WTC11 (cell line): ENCODE results near the gene MNAT1. TPM values are rescaled to one million over a fixed set of nuclear protein-coding genes. Genes with fewer than 3 reads are reported as not detected.
A peak's percentile ranks its signal among the peaks of the same experiment; 100 is the strongest.

ENCODE experiments used
- ATAC-seq: fragments of 200-7000 bp; cut with Tn5 transposase; 2 replicates; pipeline ENCODE4 v1.10.0; 2021; ENCODE audit warnings: mild to moderate bottlenecking, moderate library complexity
- CTCF ChIA-PET: fragments of 300-600 bp; sonication (Branson Sonifier 250); formaldehyde crosslinking; loops from one replicate; lab custom pipeline; 2021; ENCODE audit warnings: antibody characterized with exemption; lab: Charles Lee
- POLR2A ChIA-PET: fragments of 350-600 bp; sonication (Branson Sonifier 250); formaldehyde crosslinking; loops from one replicate; lab custom pipeline; 2021; ENCODE audit warnings: antibody characterized with exemption; lab: Charles Lee
- DNase-seq: peaks from one replicate; pipeline ENCODE4 v3.0.0; 2021; ENCODE audit warnings: low spot score
- H3K27ac Mint-ChIP-seq: 2 replicates; pipeline ENCODE4 v1.8.0; 2021; ENCODE audit warnings: mixed read lengths
- H3K27me3 Mint-ChIP-seq: 2 replicates; pipeline ENCODE4 v1.8.0; 2021; ENCODE audit warnings: low read depth, mild to moderate bottlenecking, moderate library complexity, mixed read lengths
- H3K36me3 Mint-ChIP-seq: 2 replicates; pipeline ENCODE4 v1.8.0; 2021; ENCODE audit warnings: mixed read lengths
- H3K4me1 Mint-ChIP-seq: 2 replicates; pipeline ENCODE4 v1.8.0; 2022; ENCODE audit warnings: mixed read lengths
- H3K4me3 Mint-ChIP-seq: 2 replicates; pipeline ENCODE4 v1.8.0; 2021; ENCODE audit warnings: mild to moderate bottlenecking, moderate library complexity, mixed read lengths
- H3K9me3 Mint-ChIP-seq: 2 replicates; pipeline ENCODE4 v1.8.0; 2021; ENCODE audit warnings: mixed read lengths
- CREM ChIP-seq: sonication (generic); formaldehyde crosslinking; IDR thresholded peaks from 2 replicates; pipeline ENCODE4 v1.8.1; 2022; ENCODE audit warnings: mild to moderate bottlenecking, missing genetic modification reagents, moderate library complexity
- FOXK1 ChIP-seq: sonication (generic); formaldehyde crosslinking; IDR thresholded peaks from 2 replicates; pipeline ENCODE4 v1.8.0; 2022; ENCODE audit warnings: mild to moderate bottlenecking, moderate library complexity, missing genetic modification reagents
- FOXP1 ChIP-seq: sonication (generic); formaldehyde crosslinking; IDR thresholded peaks from 2 replicates; pipeline ENCODE4 v1.8.0; 2022; ENCODE audit warnings: missing genetic modification reagents, mild to moderate bottlenecking, moderate library complexity, borderline replicate concordance
- GABPB1 ChIP-seq: sonication (generic); formaldehyde crosslinking; IDR thresholded peaks from 2 replicates; pipeline ENCODE4 v1.8.1; 2023; ENCODE audit warnings: mild to moderate bottlenecking, missing genetic modification reagents
- IRF2 ChIP-seq: sonication (generic); formaldehyde crosslinking; IDR thresholded peaks from 2 replicates; pipeline ENCODE4 v1.8.0; 2022; ENCODE audit warnings: low read depth, missing genetic modification reagents, borderline replicate concordance
- MYBL2 ChIP-seq: sonication (generic); formaldehyde crosslinking; IDR thresholded peaks from 2 replicates; pipeline ENCODE4 v1.8.1; 2023; ENCODE audit warnings: mild to moderate bottlenecking, moderate library complexity, missing genetic modification reagents
- NFATC4 ChIP-seq: fragments of 250-450 bp; sonication (Bioruptor Pico); IDR thresholded peaks from 2 replicates; pipeline ENCODE4 v1.9.0; 2021; ENCODE audit warnings: mild to moderate bottlenecking
- NR2C2 ChIP-seq: sonication (generic); formaldehyde crosslinking; IDR thresholded peaks from 2 replicates; pipeline ENCODE4 v1.8.0; 2022; ENCODE audit warnings: mild to moderate bottlenecking, missing genetic modification reagents
- PRRX2 ChIP-seq: fragments of 250-450 bp; sonication (Bioruptor Pico); IDR thresholded peaks from 2 replicates; pipeline ENCODE4 v1.8.0; 2021; ENCODE audit warnings: mild to moderate bottlenecking
- SMAD3 ChIP-seq: sonication (generic); formaldehyde crosslinking; IDR thresholded peaks from 2 replicates; pipeline ENCODE4 v1.8.0; 2022; ENCODE audit warnings: missing genetic modification reagents, mild to moderate bottlenecking, borderline replicate concordance
- SP1 ChIP-seq: sonication (generic); formaldehyde crosslinking; conservative IDR thresholded peaks from 2 replicates; pipeline ENCODE4 v1.8.1; 2022; ENCODE audit warnings: missing genetic modification reagents
- TEAD4 ChIP-seq: sonication (generic); formaldehyde crosslinking; IDR thresholded peaks from 2 replicates; pipeline ENCODE4 v1.8.0; 2022; ENCODE audit warnings: mild to moderate bottlenecking, missing genetic modification reagents
- TP53 ChIP-seq: sonication (generic); formaldehyde crosslinking; IDR thresholded peaks from 2 replicates; pipeline ENCODE4 v1.8.1; 2023; ENCODE audit warnings: mild to moderate bottlenecking, missing genetic modification reagents
- ZNF423 ChIP-seq: fragments of 250-450 bp; sonication (Bioruptor Pico); IDR thresholded peaks from 2 replicates; pipeline ENCODE4 v2.1.2; 2022; ENCODE audit warnings: mild to moderate bottlenecking, moderate library complexity
- total RNA-seq: library from RNA; stranded (reverse); gene quantifications from 3 replicates; pipeline ENCODE4 v1.2.3, GENCODE V29; 2021
- TF ChIP-seq, protein P1 (sequence below): sonication (generic); formaldehyde crosslinking; IDR thresholded peaks from 2 replicates; pipeline ENCODE4 v1.8.1; 2023; ENCODE audit warnings: mild to moderate bottlenecking, moderate library complexity, missing genetic modification reagents
- TF ChIP-seq, protein P2 (sequence below): sonication (generic); formaldehyde crosslinking; IDR thresholded peaks from 2 replicates; pipeline ENCODE4 v1.8.0; 2022; ENCODE audit warnings: mild to moderate bottlenecking, missing genetic modification reagents
- TF ChIP-seq, protein P3 (sequence below): sonication (generic); formaldehyde crosslinking; IDR thresholded peaks from 2 replicates; pipeline ENCODE4 v1.8.0; 2023; ENCODE audit warnings: missing genetic modification reagents
- TF ChIP-seq, protein P4 (sequence below): fragments of 250-450 bp; sonication (Bioruptor Pico); IDR thresholded peaks from 2 replicates; pipeline ENCODE4 v1.9.0; 2021; ENCODE audit warnings: moderate library complexity, mild to moderate bottlenecking, inconsistent platforms, borderline replicate concordance
- TF ChIP-seq, protein P5 (sequence below): sonication (generic); formaldehyde crosslinking; IDR thresholded peaks from 2 replicates; pipeline ENCODE4 v1.8.1; 2023; ENCODE audit warnings: mild to moderate bottlenecking, missing genetic modification reagents, moderate library complexity
- TF ChIP-seq, protein P6 (sequence below): fragments of 250-450 bp; sonication (Bioruptor Pico); IDR thresholded peaks from 2 replicates; pipeline ENCODE4 v1.9.0; 2021; ENCODE audit warnings: mild to moderate bottlenecking
- TF ChIP-seq, protein P7 (sequence below): sonication (generic); formaldehyde crosslinking; conservative IDR thresholded peaks from 2 replicates; pipeline ENCODE4 v1.8.1; 2022; ENCODE audit warnings: mild to moderate bottlenecking, missing genetic modification reagents

The MNAT1 gene
- total RNA-seq, 1 experiment from 2014 or later, result 59.0 TPM

DNA sequence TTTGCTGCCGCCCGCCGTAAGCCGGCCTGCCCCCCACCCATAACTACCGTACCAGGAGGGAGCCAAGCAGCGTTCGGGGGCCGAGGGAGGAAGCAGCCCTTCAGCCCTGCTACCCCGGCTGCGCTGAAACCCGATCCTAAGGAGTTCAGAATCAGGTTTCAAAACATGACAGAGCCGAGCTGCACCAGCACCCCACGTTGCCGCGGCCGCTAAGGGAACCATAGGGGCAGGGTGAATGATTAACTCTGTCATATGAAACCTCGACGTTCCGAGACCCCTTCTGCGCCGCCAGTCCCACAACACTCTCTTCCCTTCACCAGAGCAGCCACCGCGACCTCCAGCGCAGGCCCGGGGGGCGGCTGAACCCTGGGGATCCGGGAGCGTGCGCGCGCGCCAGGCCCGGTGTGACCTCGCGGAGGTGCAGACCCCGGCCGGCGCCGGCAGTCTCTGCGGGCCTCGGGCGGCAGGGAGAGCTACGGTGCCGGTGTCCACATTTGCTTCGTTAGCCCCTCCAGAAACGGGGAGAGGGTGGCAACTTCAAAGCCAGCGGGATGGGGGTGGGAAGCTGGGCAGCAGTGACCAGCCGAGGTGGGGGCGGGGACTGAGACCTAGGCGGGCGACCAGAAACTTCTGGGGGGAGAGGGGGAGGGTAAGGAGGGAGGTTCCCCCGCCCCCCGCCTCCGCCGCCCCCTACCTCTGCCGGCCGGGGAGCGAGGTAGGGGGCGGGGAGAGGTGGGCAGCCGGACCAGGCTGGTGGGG, 12.0 kb upstream of the MNAT1 start:
- CTCF ChIA-PET, result interaction anchor here (0.6 to 1.5 kb wide), 7 partner anchors 10 to 543 kb away, joined by 3 to 8 read pairs (median 3); partner anchors contain the start of genes SLC38A6 and TRMT5
- Mint-ChIP-seq H3K4me3 (peak overlapping the region; percentile 96), H3K27me3 (no peaks in the 10 kb centered on the region), H3K4me1 (peaks cover 39% of the 10 kb centered on the region), H3K36me3 (peaks cover 28% of the 10 kb centered on the region), H3K27ac (peak overlapping the region; percentile 95), H3K9me3 (0 out of 2 replicates have a peak, but pooled peaks cover 3% of the 10 kb centered on the region)
- POLR2A ChIA-PET, result interaction anchor here (0.6 to 3.3 kb wide), 7 partner anchors 9 to 975 kb away, joined by 3 to 12 read pairs (median 3); partner anchors contain the start of genes SLC38A6 and TRMT5
- peak; percentile 69 for DNase-seq
- peak; percentile 46 for ATAC-seq
- TF ChIP-seq, protein P1, sequence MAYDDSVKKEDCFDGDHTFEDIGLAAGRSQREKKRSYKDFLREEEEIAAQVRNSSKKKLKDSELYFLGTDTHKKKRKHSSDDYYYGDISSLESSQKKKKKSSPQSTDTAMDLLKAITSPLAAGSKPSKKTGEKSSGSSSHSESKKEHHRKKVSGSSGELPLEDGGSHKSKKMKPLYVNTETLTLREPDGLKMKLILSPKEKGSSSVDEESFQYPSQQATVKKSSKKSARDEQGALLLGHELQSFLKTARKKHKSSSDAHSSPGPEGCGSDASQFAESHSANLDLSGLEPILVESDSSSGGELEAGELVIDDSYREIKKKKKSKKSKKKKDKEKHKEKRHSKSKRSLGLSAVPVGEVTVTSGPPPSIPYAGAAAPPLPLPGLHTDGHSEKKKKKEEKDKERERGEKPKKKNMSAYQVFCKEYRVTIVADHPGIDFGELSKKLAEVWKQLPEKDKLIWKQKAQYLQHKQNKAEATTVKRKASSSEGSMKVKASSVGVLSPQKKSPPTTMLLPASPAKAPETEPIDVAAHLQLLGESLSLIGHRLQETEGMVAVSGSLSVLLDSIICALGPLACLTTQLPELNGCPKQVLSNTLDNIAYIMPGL (CRISPR knock-in tag), result 0 out of 2 replicates have a peak, but pooled peaks have one; percentile 47
- TF ChIP-seq, protein P2, sequence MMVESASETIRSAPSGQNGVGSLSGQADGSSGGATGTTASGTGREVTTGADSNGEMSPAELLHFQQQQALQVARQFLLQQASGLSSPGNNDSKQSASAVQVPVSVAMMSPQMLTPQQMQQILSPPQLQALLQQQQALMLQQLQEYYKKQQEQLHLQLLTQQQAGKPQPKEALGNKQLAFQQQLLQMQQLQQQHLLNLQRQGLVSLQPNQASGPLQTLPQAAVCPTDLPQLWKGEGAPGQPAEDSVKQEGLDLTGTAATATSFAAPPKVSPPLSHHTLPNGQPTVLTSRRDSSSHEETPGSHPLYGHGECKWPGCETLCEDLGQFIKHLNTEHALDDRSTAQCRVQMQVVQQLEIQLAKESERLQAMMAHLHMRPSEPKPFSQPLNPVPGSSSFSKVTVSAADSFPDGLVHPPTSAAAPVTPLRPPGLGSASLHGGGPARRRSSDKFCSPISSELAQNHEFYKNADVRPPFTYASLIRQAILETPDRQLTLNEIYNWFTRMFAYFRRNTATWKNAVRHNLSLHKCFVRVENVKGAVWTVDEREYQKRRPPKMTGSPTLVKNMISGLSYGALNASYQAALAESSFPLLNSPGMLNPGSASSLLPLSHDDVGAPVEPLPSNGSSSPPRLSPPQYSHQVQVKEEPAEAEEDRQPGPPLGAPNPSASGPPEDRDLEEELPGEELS (CRISPR knock-in tag), result peak; percentile 25; the same call in 1 of the 2 replicates
- TF ChIP-seq, protein P3, sequence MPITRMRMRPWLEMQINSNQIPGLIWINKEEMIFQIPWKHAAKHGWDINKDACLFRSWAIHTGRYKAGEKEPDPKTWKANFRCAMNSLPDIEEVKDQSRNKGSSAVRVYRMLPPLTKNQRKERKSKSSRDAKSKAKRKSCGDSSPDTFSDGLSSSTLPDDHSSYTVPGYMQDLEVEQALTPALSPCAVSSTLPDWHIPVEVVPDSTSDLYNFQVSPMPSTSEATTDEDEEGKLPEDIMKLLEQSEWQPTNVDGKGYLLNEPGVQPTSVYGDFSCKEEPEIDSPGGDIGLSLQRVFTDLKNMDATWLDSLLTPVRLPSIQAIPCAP (CRISPR knock-in tag), result no peak
- TF ChIP-seq, protein P4, sequence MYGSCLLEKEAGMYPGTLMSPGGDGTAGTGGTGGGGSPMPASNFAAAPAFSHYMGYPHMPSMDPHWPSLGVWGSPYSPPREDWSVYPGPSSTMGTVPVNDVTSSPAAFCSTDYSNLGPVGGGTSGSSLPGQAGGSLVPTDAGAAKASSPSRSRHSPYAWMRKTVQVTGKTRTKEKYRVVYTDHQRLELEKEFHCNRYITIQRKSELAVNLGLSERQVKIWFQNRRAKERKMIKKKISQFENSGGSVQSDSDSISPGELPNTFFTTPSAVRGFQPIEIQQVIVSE (CRISPR knock-in tag), result no peak
- peak; percentile 23; the same call in 1 of the 2 replicates for TF ChIP-seq FOXP1
- TF ChIP-seq ZNF423, result peak; percentile 80
- 0 out of 2 replicates have a peak, but pooled peaks have one; percentile 36 for TF ChIP-seq GABPB1 (CRISPR knock-in tag)
- no peak for TF ChIP-seq TP53 (CRISPR knock-in tag)
- TF ChIP-seq SMAD3 (CRISPR knock-in tag), result peak; percentile 49; the same call in 1 of the 2 replicates
- TF ChIP-seq, protein P5, sequence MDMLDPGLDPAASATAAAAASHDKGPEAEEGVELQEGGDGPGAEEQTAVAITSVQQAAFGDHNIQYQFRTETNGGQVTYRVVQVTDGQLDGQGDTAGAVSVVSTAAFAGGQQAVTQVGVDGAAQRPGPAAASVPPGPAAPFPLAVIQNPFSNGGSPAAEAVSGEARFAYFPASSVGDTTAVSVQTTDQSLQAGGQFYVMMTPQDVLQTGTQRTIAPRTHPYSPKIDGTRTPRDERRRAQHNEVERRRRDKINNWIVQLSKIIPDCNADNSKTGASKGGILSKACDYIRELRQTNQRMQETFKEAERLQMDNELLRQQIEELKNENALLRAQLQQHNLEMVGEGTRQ (CRISPR knock-in tag), result no peak
- no peak for TF ChIP-seq IRF2 (CRISPR knock-in tag)
- TF ChIP-seq NFATC4, result no peak
- TF ChIP-seq MYBL2, result peak; percentile 63; the same call in 1 of the 2 replicates
- TF ChIP-seq FOXK1, result peak; percentile 97

DNA sequence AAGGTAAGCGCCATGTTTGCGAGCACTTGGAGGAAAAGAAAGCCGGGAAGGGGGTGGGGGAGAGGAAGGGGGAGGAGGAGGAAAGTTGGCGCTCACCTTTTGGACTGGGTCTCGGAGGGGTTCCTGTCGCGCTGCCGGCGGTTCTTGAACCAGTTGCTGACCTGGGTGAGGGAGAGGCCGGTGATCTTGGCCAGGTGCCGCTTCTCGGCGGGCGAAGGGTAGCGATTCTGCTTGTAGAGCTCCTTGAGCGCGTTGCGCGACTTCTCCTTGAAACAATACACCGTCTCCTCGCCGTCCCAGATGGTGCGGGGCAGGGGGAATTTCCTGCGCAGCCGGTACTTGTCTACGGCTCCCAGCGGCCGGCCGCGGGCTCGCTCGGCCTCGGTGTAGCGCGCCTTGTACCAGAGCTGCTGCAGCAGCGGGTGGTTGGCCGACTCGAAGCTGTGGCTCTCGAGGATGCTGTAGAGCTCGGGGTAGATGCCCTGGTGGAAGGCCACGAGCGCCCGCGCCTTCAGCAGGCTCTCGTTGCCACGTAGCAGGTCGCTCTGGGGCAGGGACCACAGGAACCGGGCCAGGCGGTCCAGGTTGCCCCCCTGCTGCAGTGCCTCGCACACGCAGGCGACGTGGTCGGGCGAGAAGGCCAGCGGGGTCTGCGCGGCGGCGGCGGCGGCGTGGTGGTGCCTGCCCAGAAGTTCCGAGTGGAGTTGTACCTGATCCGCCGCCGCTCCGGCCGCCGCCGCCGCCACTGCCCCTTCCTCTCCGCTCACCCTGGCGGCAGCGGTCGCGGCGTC, 11.2 kb upstream of the MNAT1 start:
- peaks cover 25% of the 10 kb centered on the region for H3K36me3 Mint-ChIP-seq
- DNase-seq (peak; percentile 66), ATAC-seq (peak; percentile 3; the same call in 1 of the 2 replicates)
- peak overlapping the region; percentile 96 for H3K4me3 Mint-ChIP-seq
- 0 out of 2 replicates have a peak, but pooled peaks cover 4% of the 10 kb centered on the region for H3K9me3 Mint-ChIP-seq
- ChIA-PET CTCF (interaction anchor here (0.6 to 1.5 kb wide), 5 partner anchors 13 to 258 kb away, joined by 3 to 8 read pairs (median 3); partner anchors contain the start of genes SLC38A6 and TRMT5), POLR2A (interaction anchor here (1.0 to 3.3 kb wide), 5 partner anchors 10 to 516 kb away, joined by 3 to 12 read pairs (median 4); partner anchors contain the start of genes SLC38A6 and TRMT5)
- peaks cover 37% of the 10 kb centered on the region for H3K4me1 Mint-ChIP-seq
- H3K27me3 Mint-ChIP-seq, result no peaks in the 10 kb centered on the region
- peak overlapping the region; percentile 91 for H3K27ac Mint-ChIP-seq
- TF ChIP-seq, protein P6, sequence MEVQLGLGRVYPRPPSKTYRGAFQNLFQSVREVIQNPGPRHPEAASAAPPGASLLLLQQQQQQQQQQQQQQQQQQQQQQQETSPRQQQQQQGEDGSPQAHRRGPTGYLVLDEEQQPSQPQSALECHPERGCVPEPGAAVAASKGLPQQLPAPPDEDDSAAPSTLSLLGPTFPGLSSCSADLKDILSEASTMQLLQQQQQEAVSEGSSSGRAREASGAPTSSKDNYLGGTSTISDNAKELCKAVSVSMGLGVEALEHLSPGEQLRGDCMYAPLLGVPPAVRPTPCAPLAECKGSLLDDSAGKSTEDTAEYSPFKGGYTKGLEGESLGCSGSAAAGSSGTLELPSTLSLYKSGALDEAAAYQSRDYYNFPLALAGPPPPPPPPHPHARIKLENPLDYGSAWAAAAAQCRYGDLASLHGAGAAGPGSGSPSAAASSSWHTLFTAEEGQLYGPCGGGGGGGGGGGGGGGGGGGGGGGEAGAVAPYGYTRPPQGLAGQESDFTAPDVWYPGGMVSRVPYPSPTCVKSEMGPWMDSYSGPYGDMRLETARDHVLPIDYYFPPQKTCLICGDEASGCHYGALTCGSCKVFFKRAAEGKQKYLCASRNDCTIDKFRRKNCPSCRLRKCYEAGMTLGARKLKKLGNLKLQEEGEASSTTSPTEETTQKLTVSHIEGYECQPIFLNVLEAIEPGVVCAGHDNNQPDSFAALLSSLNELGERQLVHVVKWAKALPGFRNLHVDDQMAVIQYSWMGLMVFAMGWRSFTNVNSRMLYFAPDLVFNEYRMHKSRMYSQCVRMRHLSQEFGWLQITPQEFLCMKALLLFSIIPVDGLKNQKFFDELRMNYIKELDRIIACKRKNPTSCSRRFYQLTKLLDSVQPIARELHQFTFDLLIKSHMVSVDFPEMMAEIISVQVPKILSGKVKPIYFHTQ (CRISPR knock-in tag), result no peak
- TF ChIP-seq IRF2 (CRISPR knock-in tag) (no peak), SP1 (no peak), PRRX2 (CRISPR knock-in tag) (no peak), CREM (CRISPR knock-in tag) (no peak), NR2C2 (no peak), TEAD4 (no peak)
- TF ChIP-seq, protein P7, sequence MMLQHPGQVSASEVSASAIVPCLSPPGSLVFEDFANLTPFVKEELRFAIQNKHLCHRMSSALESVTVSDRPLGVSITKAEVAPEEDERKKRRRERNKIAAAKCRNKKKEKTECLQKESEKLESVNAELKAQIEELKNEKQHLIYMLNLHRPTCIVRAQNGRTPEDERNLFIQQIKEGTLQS (CRISPR knock-in tag), result no peak
